PFSK-1 (cell line): Measurements from ENCODE around the gene NR4A3.

Source experiments
- FOXP2 ChIP-seq: optimal IDR thresholded peaks from 2 replicates; pipeline ENCODE3; 2011; ENCODE audit warnings: borderline replicate concordance, control low read depth, inconsistent platforms; ENCODE audit not compliant: insufficient read depth; ENCODE audit errors: extremely low read length, extremely low read depth
- POLR2AphosphoS5 ChIP-seq: IDR thresholded peaks from 2 replicates; pipeline ENCODE4 v1.6.1; 2012; ENCODE audit warnings: low read depth, mild to moderate bottlenecking, control low read depth, low read length, moderate library complexity
- SIN3A ChIP-seq: IDR thresholded peaks from 2 replicates; pipeline ENCODE4 v1.6.1; 2012; ENCODE audit warnings: mild to moderate bottlenecking, low read length, moderate library complexity, borderline replicate concordance; ENCODE audit not compliant: insufficient read depth
- TAF1 ChIP-seq: IDR thresholded peaks from 2 replicates; pipeline ENCODE4 v1.6.1; 2012; ENCODE audit warnings: low read length, control low read depth, borderline replicate concordance; ENCODE audit not compliant: insufficient read depth

- TF ChIP-seq POLR2AphosphoS5 (no peak), TAF1 (no peak), FOXP2 (no peak), SIN3A (no peak)
Observed at GRCh38 chr9:99895510-99895909, 73.8 kb downstream of the NR4A3 start.
